HG03354 (cell line): ENCODE data around the gene PTPRJ.
"Not testable (repeated sequence)": the region's sequence is repeated elsewhere in the genome, so short reads cannot be mapped to it uniquely, and the experiment has no call there.

Source experiments
- ATAC-seq: cut with Tn5 transposase; IDR thresholded peaks from one replicate; pipeline ENCODE4 v1.9.1; 2021; ENCODE audit warnings: mild to moderate bottlenecking; ENCODE audit not compliant: unreplicated experiment, poor library complexity, severe bottlenecking

PTPRJ gene

DNA sequence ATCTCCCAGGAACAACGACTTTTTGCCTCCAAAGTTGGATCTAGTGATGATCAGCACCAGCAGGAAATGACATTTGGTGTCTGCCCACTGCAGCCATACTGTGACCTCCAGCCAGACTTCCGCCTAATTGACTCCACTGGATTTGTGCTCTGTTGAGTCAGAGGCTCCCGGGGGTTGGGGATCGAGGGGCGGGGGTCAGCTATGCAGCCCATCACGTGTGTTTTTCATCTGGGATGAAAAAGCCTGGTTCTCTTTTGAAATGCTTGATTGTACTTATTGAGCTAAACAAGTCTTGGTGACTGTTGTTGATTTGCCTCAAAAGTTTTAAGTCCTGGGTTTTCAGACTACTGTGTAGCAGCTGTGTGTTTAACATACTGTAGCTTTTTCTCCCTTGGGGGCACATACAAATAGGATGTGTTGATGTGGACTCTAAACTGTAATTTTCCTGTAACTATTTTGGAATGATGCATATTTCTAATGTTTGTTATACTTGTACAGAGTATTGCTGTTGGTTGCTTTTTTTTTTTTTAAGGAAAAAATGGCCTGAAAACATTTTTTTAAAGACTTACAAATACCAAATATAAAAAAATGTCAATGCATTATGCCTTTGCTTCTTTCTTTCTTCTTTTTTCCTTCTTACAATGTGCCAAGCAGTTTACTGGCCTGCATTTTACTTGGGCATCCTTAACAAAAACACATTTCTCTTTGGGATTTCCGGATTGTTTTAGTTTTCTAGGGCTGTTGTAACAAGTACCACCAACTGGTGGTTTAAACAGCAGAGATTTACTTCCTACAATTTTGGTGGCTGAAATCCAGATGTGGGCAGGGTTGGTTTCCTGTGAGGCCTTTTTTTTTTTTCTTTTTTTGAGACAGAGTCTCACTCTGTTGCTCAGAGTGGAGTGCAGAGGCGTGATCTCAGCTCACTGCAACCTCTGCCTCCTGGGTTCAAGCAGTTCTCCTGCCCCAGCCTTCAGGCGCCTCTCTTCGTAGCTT lies 190.2 kb downstream of the PTPRJ start:
- ATAC-seq: no peak

DNA sequence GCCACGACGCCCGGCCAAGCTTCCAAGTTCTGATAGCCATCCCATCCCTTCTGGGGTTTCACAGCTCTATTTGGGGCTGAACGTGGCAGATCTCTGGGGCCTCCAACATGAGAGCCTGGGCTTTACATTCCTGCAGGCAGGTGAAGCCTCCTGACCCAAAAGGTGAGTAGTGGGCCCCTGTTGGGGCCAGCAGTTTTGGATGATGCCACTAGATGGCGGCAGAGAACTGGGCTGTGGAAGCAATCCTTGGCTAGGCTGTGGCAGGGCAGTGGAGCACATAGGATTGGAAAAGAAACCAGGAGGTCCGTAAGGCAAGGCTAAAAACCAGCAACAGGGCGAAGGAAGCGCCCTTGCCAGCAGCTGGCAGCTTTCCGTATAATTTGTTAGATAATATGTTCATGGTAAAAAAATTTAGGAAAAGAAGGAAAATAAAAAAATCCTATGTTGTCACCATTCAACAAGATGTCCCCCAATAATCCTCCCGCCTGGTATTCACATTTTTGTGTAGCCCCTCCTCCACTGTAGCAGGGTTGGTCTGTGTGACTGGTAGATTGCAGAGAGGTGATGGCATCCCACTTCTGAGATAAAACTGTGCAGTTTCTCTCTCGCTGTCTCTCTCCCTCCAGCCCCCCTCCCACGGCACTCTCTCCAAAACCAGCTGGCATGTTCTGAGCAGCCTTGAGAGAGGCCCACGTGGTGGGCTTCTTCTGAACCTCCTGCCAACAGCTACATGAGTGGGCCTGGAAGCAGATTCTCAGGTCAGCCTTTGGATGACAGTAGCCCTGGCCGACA lies 192.7 kb downstream of the PTPRJ start:
- peak; percentile 87 for ATAC-seq

DNA sequence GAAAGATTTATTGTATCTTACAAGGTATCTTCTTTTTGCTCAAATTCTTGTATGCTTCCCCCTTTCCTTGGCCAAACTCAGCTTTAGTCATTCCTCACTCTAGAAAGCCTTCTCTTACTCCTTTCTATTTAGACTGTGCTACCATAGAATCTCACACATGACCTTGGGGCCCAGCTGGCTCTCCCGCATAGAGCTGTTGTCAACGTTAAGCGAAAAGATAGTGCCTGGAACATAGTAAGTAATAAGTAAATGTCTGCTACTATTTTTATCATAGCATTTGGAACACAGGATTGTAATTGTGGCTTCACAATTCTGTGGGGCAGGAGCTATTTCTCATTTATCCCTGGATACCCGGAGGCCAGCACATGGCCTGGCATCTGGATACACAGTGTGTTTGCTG lies 197.3 kb downstream of the PTPRJ start:
- no peak for ATAC-seq

DNA sequence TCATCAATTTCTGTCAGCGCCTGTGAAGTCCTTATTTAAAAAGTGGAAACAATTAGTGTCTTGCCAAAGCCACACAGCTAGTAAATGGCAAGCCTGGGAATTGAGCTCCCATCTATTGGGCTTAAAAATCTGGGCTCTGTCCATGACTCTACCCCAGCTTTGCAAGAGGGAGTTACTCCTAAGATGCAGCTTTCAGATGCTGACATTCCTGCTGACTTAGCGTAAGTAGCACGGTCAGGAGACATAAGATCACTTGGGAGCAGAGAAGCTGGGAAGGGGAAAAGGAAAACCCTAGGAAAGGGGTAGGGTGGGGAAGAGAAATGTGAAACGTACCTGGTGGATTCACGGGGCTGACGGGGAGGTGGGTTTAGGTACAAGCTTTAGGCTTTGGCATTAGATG lies 200.3 kb downstream of the PTPRJ start:
- no peak for ATAC-seq

DNA sequence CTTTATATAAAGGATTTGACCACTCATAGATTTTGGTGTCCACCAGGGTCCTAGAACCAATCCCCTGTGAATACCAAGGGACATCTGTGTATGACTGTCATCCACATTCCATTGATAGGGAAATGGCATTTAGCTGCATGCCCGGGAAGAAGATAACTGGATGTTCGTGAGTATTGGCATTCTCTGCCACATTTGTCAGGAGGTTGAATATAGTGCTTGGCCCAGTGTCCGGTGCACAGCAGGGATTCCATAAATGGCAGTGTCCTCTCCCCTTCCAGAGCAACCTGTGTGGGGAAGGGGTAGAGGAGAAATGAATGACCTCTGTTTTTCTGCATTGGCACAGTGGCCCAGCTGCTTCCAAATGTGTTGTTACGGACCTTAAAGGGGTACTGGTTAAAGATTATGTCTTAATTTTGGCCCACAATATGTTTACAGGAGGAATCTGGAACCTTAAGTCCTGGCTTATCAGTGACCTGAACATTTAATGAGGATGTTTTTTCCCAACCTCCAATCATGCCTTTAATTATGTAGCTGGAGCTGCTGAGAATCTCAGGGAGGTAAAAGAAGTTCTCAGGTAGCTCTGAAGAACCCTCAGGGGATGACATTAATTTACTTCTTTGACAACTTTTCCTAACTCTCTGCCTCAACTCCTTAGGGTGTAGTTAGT lies 202.6 kb downstream of the PTPRJ start:
- ATAC-seq: no peak

DNA sequence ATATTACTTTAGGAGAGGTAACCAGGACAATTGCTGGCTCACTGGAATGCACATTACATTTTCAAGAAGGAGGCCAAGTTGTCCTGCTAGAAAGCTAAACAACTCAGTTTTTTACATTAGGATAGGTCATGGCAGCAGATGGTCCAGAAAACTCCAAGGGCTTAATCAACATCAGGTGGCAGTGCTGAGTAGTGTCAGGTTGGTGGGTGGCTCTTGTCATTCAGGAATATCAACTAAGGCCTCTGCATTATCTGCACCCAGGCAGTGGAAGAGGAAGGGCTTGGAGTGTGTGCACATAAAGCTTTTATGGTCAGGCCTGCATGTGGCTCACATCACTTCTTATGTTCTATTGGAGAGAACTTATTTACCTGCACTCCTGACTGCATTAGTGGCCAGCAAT lies 204.1 kb downstream of the PTPRJ start:
- no peak for ATAC-seq

DNA sequence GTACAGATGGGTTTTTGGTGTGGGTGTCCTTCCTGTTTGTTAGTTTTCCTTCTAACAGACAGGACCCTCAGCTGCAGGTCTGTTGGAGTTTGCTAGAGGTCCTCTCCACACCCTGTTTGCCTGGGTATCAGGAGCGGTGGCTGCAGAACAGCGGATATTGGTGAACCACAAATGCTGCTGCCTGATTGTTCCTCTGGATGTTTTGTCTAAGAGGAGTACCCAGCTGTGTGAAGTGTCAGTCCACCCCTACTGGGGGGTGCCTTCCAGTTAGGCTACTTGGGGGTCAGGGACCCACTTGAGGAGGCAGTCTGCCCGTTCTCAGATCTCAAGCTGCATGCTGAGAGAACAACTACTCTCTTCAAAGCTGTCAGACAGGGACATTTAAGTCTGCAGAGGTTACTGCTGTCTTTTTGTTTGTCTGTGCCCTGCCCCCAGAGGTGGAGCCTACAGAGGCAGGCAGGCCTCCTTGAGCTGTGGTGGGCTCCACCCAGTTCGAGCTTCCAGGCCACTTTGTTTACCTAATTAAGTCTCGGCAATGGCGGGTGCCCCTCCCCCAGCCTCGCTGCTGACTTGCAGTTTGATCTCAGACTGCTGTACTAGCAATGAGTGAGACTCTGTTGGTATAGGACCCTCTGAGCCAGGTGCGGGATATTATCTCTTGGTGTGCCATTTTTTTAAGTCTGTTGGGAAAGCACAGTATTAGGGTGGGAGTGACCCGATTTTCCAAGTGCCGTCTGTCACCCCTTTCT lies 210.7 kb downstream of the PTPRJ start:
- not testable (repeated sequence) for ATAC-seq

DNA sequence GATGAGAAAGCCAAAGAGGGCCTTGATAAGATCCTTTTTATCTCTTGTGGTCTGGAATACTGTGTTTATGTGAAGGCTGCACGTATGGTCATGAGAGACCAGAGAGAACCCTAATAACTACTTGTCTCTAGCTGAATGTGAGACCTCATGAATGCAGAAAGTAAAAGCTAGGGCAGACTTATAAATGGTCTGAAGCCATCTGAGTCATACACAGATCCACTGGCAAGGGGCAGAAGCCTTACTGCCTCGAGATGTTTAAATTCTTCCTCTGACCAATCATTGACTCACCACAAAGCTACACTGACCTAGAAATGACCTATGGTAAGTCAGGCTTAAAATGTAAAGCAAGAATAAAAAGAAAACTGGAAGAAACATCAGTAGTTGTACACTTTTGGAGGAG lies 213.5 kb downstream of the PTPRJ start:
- ATAC-seq: no peak

DNA sequence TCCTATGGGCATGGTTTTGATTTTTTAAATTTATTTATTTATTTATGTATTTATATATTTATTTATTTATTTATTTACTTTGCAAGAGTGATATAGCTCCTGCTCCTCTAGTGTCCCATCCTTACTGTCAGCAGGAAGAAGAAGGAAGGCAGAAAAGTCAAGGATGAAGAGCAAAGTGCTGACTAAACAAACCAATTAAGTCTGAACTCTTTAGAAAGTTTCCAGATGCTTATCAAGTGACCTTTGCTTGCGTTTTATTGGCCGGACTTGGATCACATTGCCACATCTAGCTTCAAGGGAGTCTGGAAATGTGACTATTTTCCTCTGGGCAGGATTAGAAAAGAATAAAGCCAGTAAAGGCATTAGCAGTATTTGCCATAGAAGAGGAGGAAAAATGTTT lies 227.5 kb downstream of the PTPRJ start:
- ATAC-seq: no peak

DNA sequence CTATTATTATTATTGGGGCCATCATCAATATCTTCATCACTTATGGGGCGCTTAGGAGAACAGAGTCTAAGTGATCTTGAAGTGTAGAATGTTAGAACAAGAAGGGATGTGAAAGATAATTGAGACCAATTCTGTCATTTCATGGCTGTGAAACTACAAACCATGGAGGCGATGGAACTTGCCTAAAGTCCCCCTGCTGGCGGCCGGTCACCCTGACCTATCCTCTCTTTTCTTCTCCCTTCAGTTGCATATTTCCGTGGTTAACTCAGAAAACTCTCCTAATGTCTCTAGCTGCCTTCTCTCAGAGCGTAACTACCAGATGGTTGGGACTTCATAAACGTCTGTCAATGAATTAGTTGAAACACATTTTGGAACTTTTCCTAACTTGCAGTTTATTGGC lies 229.7 kb downstream of the PTPRJ start:
- ATAC-seq: no peak

DNA sequence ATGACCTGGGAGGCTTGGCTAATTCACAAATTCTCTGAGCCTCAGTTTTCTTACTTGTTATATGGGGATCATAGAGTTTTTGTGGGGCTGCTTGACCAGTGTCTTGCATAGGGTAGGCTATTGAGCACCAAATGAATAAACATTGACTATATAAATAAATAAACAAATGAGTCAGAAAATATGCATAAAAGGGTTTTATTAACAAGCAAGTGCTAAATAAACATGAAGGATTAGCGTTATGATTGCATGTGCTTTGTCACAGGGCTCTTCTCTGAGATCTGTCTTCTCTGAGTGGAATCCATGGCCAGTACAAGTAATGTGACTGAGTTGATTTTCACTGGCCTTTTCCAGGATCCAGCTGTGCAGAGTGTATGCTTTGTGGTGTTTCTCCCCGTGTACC lies 236.2 kb downstream of the PTPRJ start, which contains the start of gene OR4B1:
Gene OR4B1 (plus strand): TSS at position 301 of the 400 bp plus-strand sequence. CDS start 0 bp downstream, at position 301.
- ATAC-seq: no peak
